Stimulated activated CD8-positive, alpha-beta memory T cell treated with anti-CD3 and anti-CD28 coated beads, Interleukin-7, amount 100 ng/mL, for 4 hours (primary cell): ENCODE measurements around the gene GNAZ.

ENCODE experiments used
- DNase-seq, 2 donors: peaks; one replicate each; pipeline ENCODE4 v3.0.0-alpha.2; 2020; ENCODE audit warnings: low read depth in 2 of 2

The GNAZ gene

DNA sequence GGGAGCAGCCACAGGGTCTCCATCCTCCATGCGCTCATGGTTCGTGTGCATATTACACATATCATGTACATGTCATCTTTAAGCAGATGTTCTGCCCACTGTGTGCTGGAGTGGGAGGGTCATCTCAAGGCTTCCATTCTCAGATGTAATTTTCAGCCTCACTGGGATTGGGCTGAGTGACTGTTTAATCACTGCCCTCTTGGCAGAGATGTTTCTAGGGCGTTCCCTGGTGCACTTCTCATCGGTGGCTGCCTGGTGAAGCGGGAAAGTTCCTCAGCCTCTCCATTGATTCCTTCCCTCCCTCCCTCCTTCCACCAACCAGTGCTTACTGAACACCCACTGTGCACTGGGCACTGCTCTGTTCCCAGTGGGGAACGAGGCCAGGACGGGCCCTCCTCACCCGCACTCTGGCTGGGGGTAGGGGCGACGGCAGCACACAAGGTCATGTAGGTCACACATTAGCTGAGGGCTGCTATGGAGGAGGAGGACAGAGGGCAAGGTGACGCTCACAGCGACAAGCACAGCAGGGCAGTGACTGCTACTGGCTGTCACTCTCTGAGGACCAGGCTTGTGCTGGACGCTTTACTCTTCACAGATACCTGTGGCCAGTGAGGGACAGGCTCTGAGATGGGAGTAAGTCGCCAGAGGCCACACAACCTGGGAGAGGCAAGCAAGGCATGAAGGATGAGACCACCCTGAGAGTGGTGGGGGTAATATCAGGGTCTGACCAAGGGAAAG, 22.9 kb downstream of the GNAZ start:
- DNase-seq: no peak

DNA sequence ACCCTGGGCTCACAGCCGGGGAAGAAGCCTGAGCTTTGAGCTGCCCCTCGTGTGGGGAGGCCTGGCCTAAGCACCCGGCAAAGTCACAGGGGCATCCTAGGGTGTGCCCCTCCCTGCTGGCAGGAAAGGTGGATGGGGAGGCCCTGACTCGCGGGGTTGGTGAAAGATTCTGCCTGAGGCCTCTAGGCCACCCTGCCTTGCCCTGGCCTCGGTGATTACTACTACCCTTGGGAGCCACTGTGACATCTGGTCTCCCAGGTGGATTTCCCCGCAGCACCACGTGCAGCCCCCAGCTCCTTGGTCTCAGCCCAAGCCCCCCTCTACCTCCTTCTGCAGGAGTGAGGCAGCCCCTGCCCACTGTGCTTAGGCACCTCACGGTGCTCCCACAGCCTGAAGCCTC, 23.9 kb downstream of the GNAZ start:
- no peak for DNase-seq

DNA sequence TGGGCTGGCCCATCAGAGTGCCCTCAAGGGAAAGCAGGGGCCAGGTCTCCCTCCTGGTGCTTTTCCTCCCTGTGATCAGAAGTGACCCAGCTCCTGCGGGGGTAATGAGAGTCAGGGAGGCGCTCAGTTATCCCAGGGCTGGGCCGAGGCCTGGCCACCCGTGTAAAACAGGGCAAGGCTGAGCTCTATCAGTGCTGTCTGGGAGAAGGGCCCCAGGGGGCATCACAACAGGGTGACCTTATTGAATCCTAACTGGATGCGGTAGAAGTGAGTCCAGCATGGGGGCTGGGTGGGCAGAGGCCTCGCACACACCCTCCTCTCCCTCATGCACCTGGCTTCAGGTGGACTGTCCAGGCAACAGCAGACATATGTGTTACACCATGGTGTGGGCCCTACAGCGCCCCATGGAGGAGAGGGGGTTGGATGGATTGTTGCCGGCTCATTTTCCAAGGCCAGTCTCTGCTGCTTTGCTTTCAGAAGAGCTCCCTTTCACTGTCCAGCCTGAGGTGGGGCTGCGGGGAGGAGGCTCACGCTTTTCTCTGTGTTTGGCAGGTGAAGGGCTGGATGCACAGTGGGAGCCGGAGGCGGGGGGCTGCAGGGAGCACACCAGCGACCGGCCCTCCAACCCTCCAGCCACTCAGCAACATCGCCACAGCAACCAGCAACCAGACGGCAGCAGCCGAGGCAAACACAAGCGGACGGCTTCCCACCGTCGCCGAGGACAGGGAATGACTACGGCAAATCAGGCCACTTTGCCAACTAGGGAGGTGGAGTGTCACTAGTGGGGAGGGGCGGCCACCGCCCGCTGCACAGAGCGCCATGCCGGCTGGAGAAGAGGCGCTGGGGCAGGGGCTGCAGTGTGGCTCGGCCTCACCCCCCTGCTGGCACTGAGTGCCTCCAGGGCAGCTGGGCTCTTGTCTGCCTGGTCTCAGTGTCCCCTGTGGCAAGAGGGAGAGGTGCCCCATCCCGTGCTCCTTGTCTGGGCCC, 24.7 kb downstream of the GNAZ start:
- DNase-seq: no peak

DNA sequence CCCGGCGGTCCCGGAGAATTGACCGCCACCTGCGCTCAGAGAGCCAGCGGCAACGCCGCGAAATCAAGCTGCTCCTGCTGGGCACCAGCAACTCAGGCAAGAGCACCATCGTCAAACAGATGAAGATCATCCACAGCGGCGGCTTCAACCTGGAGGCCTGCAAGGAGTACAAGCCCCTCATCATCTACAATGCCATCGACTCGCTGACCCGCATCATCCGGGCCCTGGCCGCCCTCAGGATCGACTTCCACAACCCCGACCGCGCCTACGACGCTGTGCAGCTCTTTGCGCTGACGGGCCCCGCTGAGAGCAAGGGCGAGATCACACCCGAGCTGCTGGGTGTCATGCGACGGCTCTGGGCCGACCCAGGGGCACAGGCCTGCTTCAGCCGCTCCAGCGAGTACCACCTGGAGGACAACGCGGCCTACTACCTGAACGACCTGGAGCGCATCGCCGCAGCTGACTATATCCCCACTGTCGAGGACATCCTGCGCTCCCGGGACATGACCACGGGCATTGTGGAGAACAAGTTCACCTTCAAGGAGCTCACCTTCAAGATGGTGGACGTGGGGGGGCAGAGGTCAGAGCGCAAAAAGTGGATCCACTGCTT, 25.5 kb downstream of the GNAZ start:
- DNase-seq: no peak

DNA sequence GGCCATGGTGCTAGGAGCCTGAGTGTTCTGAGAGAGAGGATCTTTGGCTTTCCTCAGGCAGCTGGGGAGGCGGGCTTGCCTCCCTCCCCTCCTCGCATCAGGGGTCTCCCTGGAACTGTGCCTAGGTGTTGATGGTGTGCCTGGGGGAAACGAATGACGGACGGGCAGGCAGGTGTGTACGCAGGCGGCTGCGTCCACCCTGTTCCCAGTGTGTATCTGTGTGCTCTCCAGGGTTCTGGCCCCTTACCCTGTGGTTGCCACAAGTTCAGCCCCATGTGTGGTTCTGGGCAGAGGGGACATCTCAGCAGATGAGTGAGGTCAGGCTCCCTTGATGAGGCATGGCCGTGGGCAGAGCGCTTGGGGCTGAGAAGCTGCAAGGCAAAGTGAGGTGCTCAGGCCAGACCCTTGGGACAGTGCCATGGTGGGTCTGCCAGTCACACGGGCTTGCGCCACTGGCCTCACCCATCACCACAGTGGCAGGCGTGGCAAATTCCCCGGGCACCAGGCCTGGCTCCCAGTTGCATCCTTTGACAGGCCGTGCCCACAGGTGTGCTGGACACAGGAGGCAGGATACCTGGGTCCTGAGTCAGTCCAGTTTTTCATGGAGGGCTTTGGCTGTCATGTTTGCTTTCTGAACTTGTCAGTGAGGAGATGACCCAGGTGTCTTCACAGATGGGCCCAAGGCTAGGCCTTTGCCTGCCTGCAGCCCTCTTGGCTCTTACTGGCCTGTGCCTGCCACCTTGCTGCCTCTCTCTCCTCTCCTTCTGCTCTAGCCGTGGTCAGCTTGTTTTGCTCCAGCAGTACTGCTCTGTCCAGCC, 27.3 kb downstream of the GNAZ start:
- DNase-seq: no peak

DNA sequence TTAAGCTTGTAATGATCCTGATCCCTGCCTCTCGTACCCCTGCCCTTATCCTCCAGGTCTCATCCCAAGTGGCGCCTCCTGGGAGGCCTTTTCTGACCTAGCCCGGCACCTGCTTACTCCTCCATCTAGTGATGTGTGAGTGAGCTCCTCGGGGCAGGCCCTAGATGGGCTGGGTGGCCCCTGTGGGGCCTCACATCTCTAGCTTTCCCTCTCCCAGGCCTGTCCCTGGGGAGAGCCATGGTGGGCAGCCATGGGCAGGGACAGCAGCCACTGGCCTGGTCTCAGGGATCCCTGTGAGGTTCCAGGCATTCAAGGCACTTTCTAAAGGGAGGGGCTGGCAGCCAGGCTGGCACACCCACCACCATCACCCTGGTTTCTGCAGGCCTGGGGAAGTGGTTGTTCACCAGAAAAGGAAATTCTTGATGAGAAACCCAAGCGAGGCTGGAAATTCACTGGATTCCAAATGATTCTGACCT, 27.9 kb downstream of the GNAZ start:
- DNase-seq: no peak

DNA sequence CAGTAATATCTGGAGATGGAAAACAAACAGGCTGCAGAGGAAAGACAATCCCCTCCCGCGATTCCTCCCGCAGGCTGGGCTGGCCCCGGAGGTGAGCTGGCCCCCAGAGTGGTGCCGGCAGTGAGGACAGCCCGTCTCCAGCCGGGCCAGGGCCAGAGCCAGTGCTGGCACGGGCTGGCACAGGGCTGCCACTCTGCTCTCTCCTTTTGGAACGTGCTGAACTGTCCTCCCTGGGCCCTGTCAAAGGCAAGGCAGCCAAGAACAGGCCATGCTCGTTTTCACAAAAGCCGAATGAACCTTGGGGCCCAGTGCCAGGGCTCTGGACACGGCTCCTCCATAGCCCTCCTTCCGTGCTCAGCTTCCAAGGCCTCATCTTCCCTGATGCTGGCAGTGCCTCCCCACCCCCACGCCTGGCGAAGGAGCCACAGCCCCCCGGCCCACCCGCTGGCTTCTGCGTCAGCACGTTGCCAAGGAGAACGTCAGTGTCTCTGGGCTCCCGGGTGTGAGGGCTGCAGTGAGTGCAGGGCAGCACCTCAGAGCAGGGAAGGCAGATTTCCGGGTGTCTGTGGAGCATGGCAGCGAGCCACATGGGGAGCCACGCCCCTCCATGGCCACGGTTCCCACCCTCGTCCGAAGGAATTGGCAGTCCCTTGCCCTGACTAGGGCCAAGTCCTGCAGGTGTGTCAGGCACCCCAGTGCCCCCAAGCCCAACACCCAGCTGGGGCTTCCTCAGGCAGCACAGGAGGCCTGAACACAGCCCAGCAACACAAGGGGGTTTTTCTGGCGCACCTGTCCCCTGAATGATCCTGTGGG, 28.6 kb downstream of the GNAZ start:
- DNase-seq: no peak

DNA sequence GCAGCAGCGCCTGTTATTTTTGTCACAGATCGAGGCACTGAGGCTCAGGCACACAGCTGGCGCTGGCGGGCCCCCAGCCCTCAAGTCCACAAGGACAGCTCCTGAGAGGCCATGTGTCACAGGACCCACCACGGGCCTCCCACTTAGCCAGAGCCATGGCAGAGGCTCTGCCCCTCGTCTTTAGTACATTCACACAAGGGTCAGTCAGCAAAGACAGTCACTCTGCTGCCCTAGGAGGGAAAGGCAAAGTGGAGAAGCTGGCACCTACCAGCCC, 29.1 kb downstream of the GNAZ start:
- no peak for DNase-seq

DNA sequence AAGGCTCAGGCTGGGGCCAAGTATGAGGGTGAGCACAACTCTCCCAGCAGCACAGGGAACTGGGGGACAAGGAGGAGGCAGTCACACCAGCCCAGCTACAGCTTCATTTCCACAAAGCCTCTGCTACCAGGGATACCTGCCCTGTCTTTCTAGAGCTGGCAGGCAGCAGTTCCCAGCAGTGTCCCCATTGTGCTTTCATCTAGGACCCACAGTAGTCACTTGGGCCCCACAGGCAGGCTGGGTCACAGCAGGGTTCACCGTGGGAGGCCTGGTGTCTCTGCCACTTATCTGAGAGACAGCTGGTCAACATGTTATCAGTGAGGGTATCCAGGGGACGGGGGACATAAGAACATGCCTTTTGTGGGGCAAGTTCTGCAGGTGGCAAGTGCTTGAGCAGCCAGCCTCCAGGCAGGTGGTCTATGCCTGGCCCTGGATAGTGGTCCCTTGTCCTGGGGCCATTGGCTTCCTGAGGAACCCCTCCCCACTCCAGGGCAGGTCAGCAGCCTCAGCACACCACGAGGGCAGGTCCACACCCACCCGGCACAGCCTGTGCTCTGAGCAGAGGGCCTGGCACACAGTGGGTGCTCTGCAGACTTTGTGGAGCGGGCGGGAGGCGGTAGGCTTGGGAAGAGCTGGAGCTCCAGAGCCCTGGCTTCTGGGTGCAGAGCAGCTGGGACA, 29.9 kb downstream of the GNAZ start:
- no peak for DNase-seq

DNA sequence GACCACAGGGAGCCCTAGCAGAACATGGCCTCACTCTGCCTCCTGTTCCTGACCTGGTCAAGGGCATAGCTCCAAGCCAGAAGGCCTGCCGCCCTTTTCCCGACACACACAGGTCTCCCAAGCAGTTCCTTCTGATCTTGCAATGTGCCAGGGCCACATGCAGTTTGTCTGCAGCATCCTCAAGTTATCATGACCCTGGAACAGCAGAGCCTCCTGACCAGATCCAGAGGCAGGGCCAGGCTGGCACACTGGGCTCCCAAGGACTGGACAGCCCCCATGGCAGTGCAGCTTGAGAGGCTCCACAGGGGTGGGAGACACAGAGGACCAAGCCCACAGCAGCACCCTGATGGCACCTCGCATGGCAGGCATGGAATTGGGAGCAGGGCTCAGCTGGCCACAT, 31.2 kb downstream of the GNAZ start:
- no peak for DNase-seq

DNA sequence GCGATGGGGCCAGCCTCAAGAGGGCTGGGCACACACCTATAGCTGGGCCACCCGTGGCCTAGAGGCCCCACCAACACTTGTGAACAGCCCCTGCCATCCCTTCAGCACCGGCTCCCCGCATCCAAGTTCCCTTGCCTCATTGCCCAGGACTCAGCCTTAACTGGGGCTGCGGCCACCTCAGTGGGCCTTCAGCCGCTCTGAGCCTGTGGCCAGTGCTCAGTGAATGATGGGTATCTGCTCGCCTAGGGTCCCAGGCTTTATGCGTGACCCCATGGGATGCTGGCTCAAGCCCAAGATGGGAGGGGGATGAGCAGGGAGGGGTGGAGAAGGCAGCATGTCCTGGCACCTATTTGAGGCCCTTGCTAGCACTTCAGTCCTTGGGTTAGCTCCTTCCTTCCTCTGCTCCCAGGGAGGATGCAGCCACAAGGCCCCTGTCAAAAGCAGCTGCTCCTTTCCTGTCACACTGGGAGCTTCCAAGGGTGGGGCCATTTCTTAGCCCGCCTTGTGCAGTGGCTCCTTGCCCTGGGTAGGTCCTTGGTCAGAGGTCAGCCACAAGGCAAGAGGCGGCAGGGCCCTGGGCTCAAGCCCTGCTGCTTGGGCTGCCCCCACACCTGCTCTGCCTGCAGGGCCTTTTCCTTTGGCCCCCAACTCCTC, 31.8 kb downstream of the GNAZ start:
- DNase-seq: no peak

DNA sequence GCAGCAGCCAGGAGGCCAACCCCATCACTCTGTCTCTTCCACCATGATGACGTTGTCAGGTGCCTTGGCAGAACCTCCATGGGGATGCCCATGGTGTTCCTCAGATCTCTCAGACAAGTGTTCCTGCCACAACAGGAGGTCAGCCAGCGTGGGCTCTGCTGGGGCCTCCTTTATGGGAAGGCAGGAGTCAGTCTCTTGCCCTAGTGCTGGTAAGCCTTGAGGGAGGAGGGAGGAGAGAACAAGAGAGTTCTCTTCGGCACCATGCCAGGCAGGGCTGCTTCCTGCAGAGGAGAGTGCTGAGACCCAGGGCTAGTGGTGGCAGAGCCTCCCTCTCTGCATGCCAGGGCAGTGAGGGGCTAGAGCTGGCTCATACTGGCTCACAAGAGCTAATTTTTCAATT, 32.5 kb downstream of the GNAZ start:
- no peak for DNase-seq

DNA sequence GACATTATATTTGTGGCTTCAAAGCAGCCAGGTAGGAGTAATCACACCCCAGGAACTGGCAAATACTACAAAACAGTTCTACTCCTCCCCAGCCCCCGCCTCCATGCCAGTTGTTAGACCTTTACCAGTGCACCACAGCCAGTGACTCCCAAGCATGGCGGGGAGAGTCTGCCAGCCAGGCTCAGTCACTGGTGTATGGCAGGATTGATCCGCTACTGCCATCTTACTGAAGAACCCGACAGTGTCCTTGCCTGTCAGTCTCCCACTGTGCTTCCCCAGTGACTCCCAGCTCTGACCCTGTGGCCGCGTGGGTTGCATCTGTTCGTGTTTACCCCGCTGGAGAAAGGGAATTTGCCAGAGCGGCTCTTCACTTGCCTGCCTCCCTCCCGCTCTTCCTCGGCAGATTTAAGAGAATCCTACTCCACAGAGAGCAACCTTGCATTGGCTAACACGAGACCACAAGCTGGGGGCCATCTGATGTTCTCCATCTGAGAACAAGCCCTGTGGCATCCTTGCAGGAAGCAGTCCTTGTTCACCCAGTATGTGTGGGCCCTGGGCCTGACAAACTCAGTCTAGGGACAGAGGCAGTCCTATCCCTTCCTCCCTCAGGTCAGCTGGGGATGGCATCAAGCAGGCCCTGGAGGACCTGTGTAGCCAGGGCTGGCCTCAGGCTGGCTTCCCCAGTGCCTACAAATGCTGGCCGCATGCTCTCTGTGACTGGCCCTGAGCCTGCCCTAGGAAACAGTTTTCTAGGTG, 33.1 kb downstream of the GNAZ start:
- no peak for DNase-seq

DNA sequence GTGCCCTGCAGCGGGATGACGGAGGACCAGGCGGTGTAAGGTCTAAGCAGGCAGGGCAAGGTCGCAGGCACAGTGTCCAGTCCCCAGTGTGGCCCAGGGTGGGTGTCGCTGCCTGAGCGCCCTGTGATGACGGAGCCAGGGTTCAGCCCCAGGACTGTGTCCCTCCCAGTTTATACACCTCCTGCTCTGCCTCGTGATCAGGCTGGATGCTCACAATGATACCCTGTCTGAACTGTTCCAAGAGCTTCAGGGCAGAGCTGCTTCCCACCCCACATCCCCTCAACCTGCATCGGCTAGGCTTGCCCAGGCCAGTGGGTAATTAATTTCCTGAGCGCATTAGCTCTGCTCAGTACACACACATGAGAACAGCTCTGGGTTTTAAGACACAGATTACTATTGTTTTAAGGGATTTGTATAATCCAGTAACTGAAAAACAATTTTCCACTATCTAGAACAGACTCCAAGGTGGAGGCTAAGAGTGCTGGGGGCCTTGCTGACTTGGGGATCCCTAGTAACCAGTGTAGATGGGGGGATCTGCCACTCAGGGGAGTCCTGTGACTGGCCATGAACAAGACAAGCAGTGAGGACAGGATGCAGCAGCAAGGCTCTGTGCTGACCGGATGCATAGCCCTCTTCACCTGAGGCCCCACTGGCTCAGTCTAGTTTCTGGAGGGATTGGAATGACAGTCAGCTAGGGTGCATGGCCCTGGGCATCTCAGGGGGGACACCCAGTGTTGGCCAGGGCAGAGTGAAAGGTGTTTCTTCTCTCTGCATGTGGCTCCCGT, 34.1 kb downstream of the GNAZ start:
- DNase-seq: no peak

DNA sequence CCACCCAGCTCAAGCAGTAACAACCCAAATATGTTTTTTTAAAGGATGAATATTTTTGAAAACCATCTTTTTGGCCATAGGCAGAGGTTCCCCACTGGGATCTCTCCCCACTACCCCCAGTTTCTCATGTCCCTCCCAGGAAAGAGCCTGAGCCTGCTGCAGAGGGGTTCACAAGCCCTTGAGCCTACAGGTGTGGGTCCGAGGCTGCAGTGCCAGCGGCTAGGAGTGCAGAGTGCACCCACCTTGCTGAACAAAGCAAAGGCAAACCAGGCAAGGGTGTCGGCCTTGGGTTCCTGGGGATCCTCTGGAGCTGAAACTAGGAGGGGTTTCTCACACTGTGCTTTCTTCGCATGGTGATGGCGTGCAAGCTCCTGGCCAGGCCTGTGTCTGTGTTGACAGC, 35.0 kb downstream of the GNAZ start:
- no peak for DNase-seq

DNA sequence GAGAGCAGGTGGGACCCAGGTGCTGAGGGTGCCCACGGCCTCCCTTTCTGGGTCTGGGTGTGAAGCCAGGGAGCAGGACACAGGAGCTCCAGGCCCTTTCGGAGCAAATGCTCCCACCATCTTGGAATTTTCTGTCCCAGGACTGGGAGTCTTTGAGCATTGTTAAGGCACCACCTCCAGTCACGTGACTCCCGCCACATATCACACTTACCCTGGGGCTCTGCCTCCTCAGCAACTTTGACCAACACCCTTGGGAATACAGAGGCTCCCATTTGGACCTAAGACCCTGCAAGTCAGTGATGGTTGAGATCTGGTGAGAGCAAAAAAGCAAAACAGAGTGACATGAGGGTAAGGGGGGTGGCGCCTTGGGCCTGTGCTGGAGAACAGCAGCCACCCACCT, 35.6 kb downstream of the GNAZ start:
- no peak for DNase-seq

DNA sequence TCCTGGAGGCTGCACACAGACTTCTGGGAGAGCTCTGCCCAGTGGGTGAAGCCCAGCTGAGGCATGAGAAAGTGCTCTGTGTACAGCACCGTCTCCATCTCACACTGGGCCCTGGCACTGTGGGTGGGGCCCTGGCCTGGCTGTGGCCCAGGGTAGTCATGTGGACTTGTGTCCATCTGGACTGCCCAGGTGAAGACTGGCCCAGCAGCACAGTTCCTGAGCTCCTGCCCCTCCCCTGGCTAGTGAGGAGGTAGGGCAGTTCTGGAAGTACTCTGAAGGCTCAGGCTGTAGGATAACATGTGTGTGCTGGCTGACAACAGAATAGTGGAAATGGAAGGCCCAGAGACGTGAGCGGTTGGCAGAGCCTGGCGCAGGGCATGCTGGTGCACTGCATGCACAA, 36.0 kb downstream of the GNAZ start:
- no peak for DNase-seq

DNA sequence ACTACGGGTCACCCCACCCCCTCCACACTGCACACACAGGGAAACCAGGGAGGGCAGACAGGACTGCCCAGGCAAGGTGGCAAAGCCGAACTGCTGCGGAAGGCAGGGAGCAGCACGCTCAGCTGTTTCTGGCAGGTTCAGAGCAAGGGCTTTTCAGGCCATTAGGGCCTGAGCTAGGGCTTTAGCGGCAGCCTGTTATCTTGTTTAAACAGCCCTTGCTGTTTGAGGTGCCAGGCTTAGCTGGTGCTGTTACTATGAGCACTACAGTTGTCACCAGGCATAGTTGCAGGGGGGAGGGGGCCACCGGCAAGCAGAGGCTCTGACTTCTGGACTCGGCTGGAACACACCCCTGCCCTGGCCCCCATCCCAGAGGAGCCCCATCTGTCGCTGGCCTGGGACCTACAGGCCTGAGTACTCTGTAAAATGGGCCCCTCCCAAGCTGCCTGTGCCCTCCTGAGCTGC, 36.6 kb downstream of the GNAZ start:
- no peak for DNase-seq
